Measurements from ENCODE around the gene BLTP3B. TPM values are rescaled to one million over a fixed set of nuclear protein-coding genes. Genes with fewer than 3 reads are reported as not detected.

Gene BLTP3B
- total RNA-seq (27.4 and 30.2 TPM in 2 replicates), polyA plus RNA-seq (9.1 and 11.9 TPM in 2 replicates), polyA minus RNA-seq (17.1 and 19.1 TPM in 2 replicates)
- 26.1 TPM for total RNA-seq (2013)

GRCh38 chr12:100142851-100143559 lies at the start of gene BLTP3B:
Gene BLTP3B, minus strand, starts transcription at chr12:100142874. Its CDS starts 239 bp downstream, at chr12:100142635.
- peak within 1 kb of the TSS; percentile 98 for H3K27ac Mint-ChIP-seq
- Histone ChIP-seq H3K9me3 (ENCODE audit: control extremely low read depth in 1 of 3, control insufficient read depth in 2 of 3, insufficient read depth in 1 of 3, low read length in 2 of 3) (no peaks in the 10 kb centered on the region), H3K4me2 (replicated peaks; ENCODE audit: low read depth, low read length, poor library complexity, severe bottlenecking) (peak within 1 kb of the TSS; percentile 71), H3K4me3 (ENCODE audit: control extremely low read depth in 1 of 5, extremely low read depth in 1 of 5, insufficient read depth in 1 of 5, low read depth in 2 of 5, low read length in 4 of 5) (peak within 1 kb of the TSS; percentile 67 to 97 (median 93)), H3K27ac (ENCODE audit: low read length in 2 of 2) (peak within 1 kb of the TSS; percentile 92 to 95), H4K20me1 (ENCODE audit: control insufficient read depth, insufficient read depth, low read length, poor library complexity, severe bottlenecking) (peaks cover 7% of the 10 kb centered on the region), H3K36me3 (replicated peaks in 1 of 2; ENCODE audit: control extremely low read depth in 1 of 2, control insufficient read depth in 1 of 2, extremely low read depth in 1 of 2, insufficient read depth in 2 of 2, low read length in 1 of 2) (no peaks in the 10 kb centered on the region), H3K9ac (ENCODE audit: low read length) (peak within 1 kb of the TSS; percentile 98), H3K4me1 (ENCODE audit: control insufficient read depth in 2 of 2, insufficient read depth in 2 of 2, low read length in 2 of 2) (peaks cover 27 to 30% of the 10 kb centered on the region in 2 donors), H3K27me3 (replicated peaks in 1 of 4; ENCODE audit: control extremely low read depth in 1 of 4, control insufficient read depth in 3 of 4, insufficient read depth in 4 of 4, low read length in 3 of 4) (no peaks in the 10 kb centered on the region), H2AFZ (ENCODE audit: insufficient read depth, low read depth, low read length, poor library complexity, severe bottlenecking) (peak within 1 kb of the TSS; percentile 99), H3K79me2 (ENCODE audit: control insufficient read depth, insufficient read depth, low read length) (peaks cover 51% of the 10 kb centered on the region)
- H3K9me3 Mint-ChIP-seq (ENCODE audit: insufficient read depth) = no peaks in the 10 kb centered on the region
- intact Hi-C loops (cut with micrococcal nuclease) = loop anchor here (1.0 to 2.0 kb wide), 3 partner anchors 57 to 1498 kb away; partner anchors contain the start of genes ACTR6, APAF1, DEPDC4 and IKBIP
- DNase-seq (peak; percentile 91), ATAC-seq (ENCODE audit: low read depth) (peak; percentile 95)
- CTCF ChIA-PET = interaction anchor here (1.7 to 3.6 kb wide), 2 partner anchors 12 to 16 kb away, joined by 4 to 18 read pairs; no protein-coding TSS in a partner anchor
- peaks cover 41% of the 10 kb centered on the region for H3K4me1 Mint-ChIP-seq
- H3K27me3 Mint-ChIP-seq = no peaks in the 10 kb centered on the region
- peak within 1 kb of the TSS; percentile 99 for H3K4me3 Mint-ChIP-seq
- WGBS (ENCODE audit: insufficient coverage) = 26% methylated on average over 24 of the region's 35 CpGs
- POLR2A ChIA-PET = interaction anchor here (0.5 kb wide), 2 partner anchors 58 to 1230 kb away, joined by 3 to 4 read pairs; partner anchors contain the start of gene ACTR6
- TF ChIP-seq EZH2 (IDR thresholded peaks at IDR 0.05; ENCODE audit: borderline replicate concordance, insufficient read depth, low read depth, low read length, poor library complexity, severe bottlenecking) = no peak
- TF ChIP-seq CTCF (IDR thresholded peaks at IDR 0.05) = no peak
